Measurements from ENCODE around the gene PFDN4. TPM values are rescaled to one million over a fixed set of nuclear protein-coding genes. Genes with fewer than 3 reads are reported as not detected.

Gene PFDN4
- total and polyA plus RNA-seq, 2 of the 13 experiments (the other 11 are each of a cell fraction or from before 2014, with no cell fraction given), result 59.8 to 227 TPM

GRCh38 chr20:54199721-54200176, 8.1 kb upstream of the PFDN4 start:
- H3K27ac ChIP-seq (ENCODE audit: extremely low read length, insufficient read depth, low read length), result no peak overlapping the region
- TF ChIP-seq CTCF (CRISPR knock-in tag; IDR thresholded peaks at IDR 0.05) (peak; percentile 95), IRF2 (CRISPR knock-in tag; IDR thresholded peaks at IDR 0.05) (peak; percentile 67; the same call in 1 of the 2 replicates), STAG1 (CRISPR knock-in tag; IDR thresholded peaks at IDR 0.05) (peak; percentile 100), PREB (CRISPR knock-in tag; IDR thresholded peaks at IDR 0.05) (no peak), DMAP1 (CRISPR knock-in tag; IDR thresholded peaks at IDR 0.05) (0 out of 2 replicates have a peak, but pooled peaks have one; percentile 16), CHCHD3 (CRISPR knock-in tag; IDR thresholded peaks at IDR 0.05) (0 out of 2 replicates have a peak, but pooled peaks have one; percentile 35), ZNF614 (CRISPR knock-in tag; IDR thresholded peaks at IDR 0.05; ENCODE audit: borderline replicate concordance) (0 out of 2 replicates have a peak, but pooled peaks have one; percentile 24), ZNF546 (CRISPR knock-in tag; conservative IDR thresholded peaks at IDR 0.05) (no peak)
- TF ChIP-seq, protein P1, sequence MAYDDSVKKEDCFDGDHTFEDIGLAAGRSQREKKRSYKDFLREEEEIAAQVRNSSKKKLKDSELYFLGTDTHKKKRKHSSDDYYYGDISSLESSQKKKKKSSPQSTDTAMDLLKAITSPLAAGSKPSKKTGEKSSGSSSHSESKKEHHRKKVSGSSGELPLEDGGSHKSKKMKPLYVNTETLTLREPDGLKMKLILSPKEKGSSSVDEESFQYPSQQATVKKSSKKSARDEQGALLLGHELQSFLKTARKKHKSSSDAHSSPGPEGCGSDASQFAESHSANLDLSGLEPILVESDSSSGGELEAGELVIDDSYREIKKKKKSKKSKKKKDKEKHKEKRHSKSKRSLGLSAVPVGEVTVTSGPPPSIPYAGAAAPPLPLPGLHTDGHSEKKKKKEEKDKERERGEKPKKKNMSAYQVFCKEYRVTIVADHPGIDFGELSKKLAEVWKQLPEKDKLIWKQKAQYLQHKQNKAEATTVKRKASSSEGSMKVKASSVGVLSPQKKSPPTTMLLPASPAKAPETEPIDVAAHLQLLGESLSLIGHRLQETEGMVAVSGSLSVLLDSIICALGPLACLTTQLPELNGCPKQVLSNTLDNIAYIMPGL (CRISPR knock-in tag; IDR thresholded peaks at IDR 0.05; ENCODE audit: borderline replicate concordance in 1 of 2, low read depth in 1 of 2), result peak in 1 of 2 experiments; percentile 61; a peak in 1 of 4 replicates
- TF ChIP-seq, protein P2, sequence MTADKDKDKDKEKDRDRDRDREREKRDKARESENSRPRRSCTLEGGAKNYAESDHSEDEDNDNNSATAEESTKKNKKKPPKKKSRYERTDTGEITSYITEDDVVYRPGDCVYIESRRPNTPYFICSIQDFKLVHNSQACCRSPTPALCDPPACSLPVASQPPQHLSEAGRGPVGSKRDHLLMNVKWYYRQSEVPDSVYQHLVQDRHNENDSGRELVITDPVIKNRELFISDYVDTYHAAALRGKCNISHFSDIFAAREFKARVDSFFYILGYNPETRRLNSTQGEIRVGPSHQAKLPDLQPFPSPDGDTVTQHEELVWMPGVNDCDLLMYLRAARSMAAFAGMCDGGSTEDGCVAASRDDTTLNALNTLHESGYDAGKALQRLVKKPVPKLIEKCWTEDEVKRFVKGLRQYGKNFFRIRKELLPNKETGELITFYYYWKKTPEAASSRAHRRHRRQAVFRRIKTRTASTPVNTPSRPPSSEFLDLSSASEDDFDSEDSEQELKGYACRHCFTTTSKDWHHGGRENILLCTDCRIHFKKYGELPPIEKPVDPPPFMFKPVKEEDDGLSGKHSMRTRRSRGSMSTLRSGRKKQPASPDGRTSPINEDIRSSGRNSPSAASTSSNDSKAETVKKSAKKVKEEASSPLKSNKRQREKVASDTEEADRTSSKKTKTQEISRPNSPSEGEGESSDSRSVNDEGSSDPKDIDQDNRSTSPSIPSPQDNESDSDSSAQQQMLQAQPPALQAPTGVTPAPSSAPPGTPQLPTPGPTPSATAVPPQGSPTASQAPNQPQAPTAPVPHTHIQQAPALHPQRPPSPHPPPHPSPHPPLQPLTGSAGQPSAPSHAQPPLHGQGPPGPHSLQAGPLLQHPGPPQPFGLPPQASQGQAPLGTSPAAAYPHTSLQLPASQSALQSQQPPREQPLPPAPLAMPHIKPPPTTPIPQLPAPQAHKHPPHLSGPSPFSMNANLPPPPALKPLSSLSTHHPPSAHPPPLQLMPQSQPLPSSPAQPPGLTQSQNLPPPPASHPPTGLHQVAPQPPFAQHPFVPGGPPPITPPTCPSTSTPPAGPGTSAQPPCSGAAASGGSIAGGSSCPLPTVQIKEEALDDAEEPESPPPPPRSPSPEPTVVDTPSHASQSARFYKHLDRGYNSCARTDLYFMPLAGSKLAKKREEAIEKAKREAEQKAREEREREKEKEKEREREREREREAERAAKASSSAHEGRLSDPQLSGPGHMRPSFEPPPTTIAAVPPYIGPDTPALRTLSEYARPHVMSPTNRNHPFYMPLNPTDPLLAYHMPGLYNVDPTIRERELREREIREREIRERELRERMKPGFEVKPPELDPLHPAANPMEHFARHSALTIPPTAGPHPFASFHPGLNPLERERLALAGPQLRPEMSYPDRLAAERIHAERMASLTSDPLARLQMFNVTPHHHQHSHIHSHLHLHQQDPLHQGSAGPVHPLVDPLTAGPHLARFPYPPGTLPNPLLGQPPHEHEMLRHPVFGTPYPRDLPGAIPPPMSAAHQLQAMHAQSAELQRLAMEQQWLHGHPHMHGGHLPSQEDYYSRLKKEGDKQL (CRISPR knock-in tag; IDR thresholded peaks at IDR 0.05; ENCODE audit: low read depth), result no peak
- TF ChIP-seq, protein P3, sequence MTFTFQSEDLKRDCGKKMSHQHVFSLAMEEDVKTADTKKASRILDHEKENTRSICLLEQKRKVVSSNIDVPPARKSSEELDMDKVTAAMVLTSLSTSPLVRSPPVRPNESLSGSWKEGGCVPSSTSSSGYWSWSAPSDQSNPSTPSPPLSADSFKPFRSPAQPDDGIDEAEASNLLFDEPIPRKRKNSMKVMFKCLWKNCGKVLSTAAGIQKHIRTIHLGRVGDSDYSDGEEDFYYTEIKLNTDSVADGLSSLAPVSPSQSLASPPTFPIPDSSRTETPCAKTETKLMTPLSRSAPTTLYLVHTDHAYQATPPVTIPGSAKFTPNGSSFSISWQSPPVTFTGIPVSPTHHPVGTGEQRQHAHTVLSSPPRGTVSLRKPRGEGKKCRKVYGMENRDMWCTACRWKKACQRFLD (CRISPR knock-in tag; IDR thresholded peaks at IDR 0.05; ENCODE audit: borderline replicate concordance), result no peak

More at GRCh38 chr20:54199721-54200176, 8.1 kb upstream of the PFDN4 start:
- CTCF ChIA-PET (ENCODE audit: low intra/inter-chr PET ratio, low total read pairs), result interaction anchor here (0.7 to 8.3 kb wide), 10 partner anchors 8 to 621 kb away, joined by 3 to 358 read pairs (median 5); partner anchors contain the start of gene PFDN4
- Histone ChIP-seq H3K4me1 (ENCODE audit: insufficient read depth, low read length) (peaks cover 51% of the 10 kb centered on the region), H2AFZ (ENCODE audit: low read length) (no peak overlapping the region), H3K9me3 (ENCODE audit: low read length) (no peaks in the 10 kb centered on the region), H3K27me3 (ENCODE audit: control insufficient read depth in 1 of 2, insufficient read depth in 2 of 2, low read length in 2 of 2) (peaks cover 0 to 11% of the 10 kb centered on the region in 2 experiments; a peak in 1 of 5 replicates), H3K36me3 (replicated peaks in 1 of 2; ENCODE audit: control insufficient read depth in 1 of 2, insufficient read depth in 2 of 2, low read length in 2 of 2) (no peaks in the 10 kb centered on the region), H3K4me3 (replicated peaks in 1 of 3; ENCODE audit: insufficient read depth in 1 of 3, low read depth in 2 of 3, low read length in 3 of 3) (no peak overlapping the region), H4K20me1 (ENCODE audit: insufficient read depth, low read length) (no peaks in the 10 kb centered on the region), H3K79me2 (ENCODE audit: insufficient read depth, low read length) (no peaks in the 10 kb centered on the region), H3K4me2 (ENCODE audit: low read depth, low read length) (no peak overlapping the region), H3K9ac (ENCODE audit: insufficient read depth, low read depth, low read length) (no peak overlapping the region)
- BruUV-seq (replicated peaks), result no TSS peak
- POLR2A ChIA-PET, result interaction anchor here (1.2 to 2.8 kb wide), 3 partner anchors 93 to 129 kb away, joined by 3 to 13 read pairs (median 4); partner anchors contain the start of gene BCAS1
- 2% methylated on average over 7 of the region's 7 CpGs for WGBS (ENCODE audit: low lambda C conversion rate)
- FAIRE-seq, result peak; percentile 95
- intact Hi-C loops (cut with micrococcal nuclease; ENCODE audit: unreplicated experiment) (loop anchor here (2.0 kb wide), 2 partner anchors 259 to 619 kb away; no protein-coding TSS in a partner anchor), in situ Hi-C loops (cut with HindIII; ENCODE audit: extremely low pct_ligation_motif_present, low pct_unique_long_range_greater_than_20kb) (loop anchor here (5.0 to 25.0 kb wide), 5 partner anchors 65 to 1112 kb away; no protein-coding TSS in a partner anchor)
- no peak for ATAC-seq
- peak; percentile 82 for DNase-seq (ENCODE audit: low spot score)
